HCT116 (cell line): Measurements from ENCODE around the gene SCYGR3. TPM values are rescaled to one million over a fixed set of nuclear protein-coding genes. Genes with fewer than 3 reads are reported as not detected.

ENCODE experiments used
- ATAC-seq: fragments of 200-7000 bp; cut with Tn5 transposase; 2 replicates; pipeline ENCODE4 v1.9.1; 2020; ENCODE audit warnings: mild to moderate bottlenecking, moderate library complexity
- BruUV-seq: library from RNA; stranded (reverse); fragments of 400-500 nt; replicated peaks from 2 replicates; lab custom pipeline; 2021; lab: Mats Ljungman, UMichigan
- CTCF ChIA-PET: fragments of 300-600 bp; sonication (Branson Sonifier 250); formaldehyde crosslinking; loops from one replicate; lab custom pipeline; 2021; ENCODE audit warnings: antibody characterized with exemption; lab: Charles Lee
- POLR2A ChIA-PET: fragments of 300-600, 350-600 bp; sonication (Branson Sonifier 250); formaldehyde crosslinking; loops from one replicate; lab custom pipeline; 2021; ENCODE audit warnings: antibody characterized with exemption; lab: Charles Lee
- RAD21 ChIA-PET, 2 experiments: fragments of 300-600 bp; sonication (Branson Sonifier 250); formaldehyde crosslinking; loops; one replicate each; lab custom pipeline; 2023; ENCODE audit warnings: low total read pairs in 2 of 2; ENCODE audit not compliant: uncharacterized antibody in 2 of 2, unreplicated experiment in 2 of 2, low non-redundant PET in 1 of 2; lab: Charles Lee
- DNase-seq: peaks from one replicate; pipeline ENCODE4 v3.0.0-alpha.2; 2010; ENCODE audit warnings: low read depth, low spot score
- H2AFZ ChIP-seq: fragments of 200-600 bp; shearing (Covaris generic), sonication (generic); 2 replicates; pipeline ENCODE4 v1.6.1; 2017; ENCODE audit warnings: low read depth, mixed run types, mixed read lengths, antibody characterized with exemption, low read length; ENCODE audit not compliant: poor library complexity, severe bottlenecking
- H3K27ac ChIP-seq: 2 replicates; pipeline ENCODE4 v1.5.1; 2012; ENCODE audit warnings: low read depth, low read length
- H3K27me3 ChIP-seq: fragments of 200-600 bp; sonication (generic); 2 replicates; pipeline ENCODE4 v1.6.1; 2016; ENCODE audit warnings: mixed run types, low read length, mixed read lengths; ENCODE audit not compliant: insufficient read depth
- H3K36me3 ChIP-seq, 2 experiments: fragments of 200-500 bp in 1 of 2; fragments of 200-600 bp in 1 of 2; sonication (Bioruptor generic) in 1 of 2; sonication (generic) in 1 of 2; 2 replicates each; pipeline versions ENCODE4 v1.5.1 to v1.6.1; 2014 to 2016; ENCODE audit warnings: low read length in 2 of 2, inconsistent platforms in 1 of 2, mixed read lengths in 1 of 2, mixed run types in 1 of 2; ENCODE audit not compliant: insufficient read depth in 2 of 2, control insufficient read depth in 1 of 2
- H3K4me1 ChIP-seq, 2 experiments: fragments of 200-600 bp in 1 of 2; sonication (generic) in 1 of 2; 2 replicates each; pipeline versions ENCODE4 v1.5.1 to v1.6.1; 2012 to 2017; ENCODE audit warnings: low read length in 2 of 2, inconsistent platforms in 1 of 2, mild to moderate bottlenecking in 1 of 2, mixed read lengths in 1 of 2, mixed run types in 1 of 2, moderate library complexity in 1 of 2; ENCODE audit not compliant: insufficient read depth in 2 of 2, control insufficient read depth in 1 of 2
- H3K4me2 ChIP-seq: fragments of 200-600 bp; sonication (generic); 2 replicates; pipeline ENCODE4 v1.6.1; 2017; ENCODE audit warnings: mixed run types, low read length, mixed read lengths
- H3K4me3 ChIP-seq, 2 experiments: fragments of 200-600 bp in 1 of 2; sonication (generic) in 1 of 2; replicated peaks in 1 of 2; 2 replicates each; pipeline ENCODE4 v1.5.1; 2011 to 2016; ENCODE audit warnings: low read length in 2 of 2, control low read depth in 1 of 2, low read depth in 1 of 2, mild to moderate bottlenecking in 1 of 2, mixed read lengths in 1 of 2, mixed run types in 1 of 2
- H3K79me2 ChIP-seq: fragments of 200-600 bp; sonication (generic); 2 replicates; pipeline ENCODE4 v1.6.1; 2017; ENCODE audit warnings: mild to moderate bottlenecking, mixed run types, low read length, moderate library complexity, mixed read lengths; ENCODE audit not compliant: insufficient read depth
- H3K9ac ChIP-seq: fragments of 200-600 bp; sonication (generic); 2 replicates; pipeline ENCODE4 v1.6.1; 2016; ENCODE audit warnings: low read length, mixed read lengths
- H3K9me2 ChIP-seq: fragments of 200-600 bp; sonication (generic), shearing (Covaris generic); 2 replicates; pipeline ENCODE4 v1.6.1; 2017; ENCODE audit warnings: mixed run types, mild to moderate bottlenecking, moderate library complexity; ENCODE audit not compliant: insufficient read depth
- H3K9me3 ChIP-seq, 2 experiments: fragments of 200-500 bp in 1 of 2; fragments of 200-600 bp in 1 of 2; sonication (Bioruptor generic) in 1 of 2; sonication (generic) in 1 of 2; 2 replicates each; pipeline ENCODE4 v1.6.1; 2014 to 2017; ENCODE audit warnings: low read length in 2 of 2, mixed read lengths in 2 of 2, inconsistent platforms in 1 of 2, low read depth in 1 of 2, mild to moderate bottlenecking in 1 of 2, mixed run types in 1 of 2, moderate library complexity in 1 of 2; ENCODE audit not compliant: control insufficient read depth in 1 of 2, insufficient read depth in 1 of 2
- H4K20me1 ChIP-seq: fragments of 200-600 bp; sonication (generic), shearing (Covaris generic); 2 replicates; pipeline ENCODE4 v1.6.1; 2017; ENCODE audit warnings: mixed run types, mild to moderate bottlenecking, moderate library complexity; ENCODE audit not compliant: insufficient read depth
- CBX3 ChIP-seq: IDR thresholded peaks from 2 replicates; pipeline ENCODE4 v1.6.1; 2012; ENCODE audit warnings: low read depth
- FOSL1 ChIP-seq: IDR thresholded peaks from 2 replicates; pipeline ENCODE4 v1.6.1; 2012; ENCODE audit warnings: low read depth
- JUND ChIP-seq: IDR thresholded peaks from 2 replicates; pipeline ENCODE4 v1.6.1; 2012
- POLR2A ChIP-seq: IDR thresholded peaks from 2 replicates; pipeline ENCODE4 v1.7.0; 2011; ENCODE audit warnings: borderline replicate concordance; ENCODE audit not compliant: insufficient read depth, insufficient read length; ENCODE audit errors: extremely low read depth
- RAD21 ChIP-seq: IDR thresholded peaks from 2 replicates; pipeline ENCODE4 v1.6.1; 2012; ENCODE audit warnings: low read depth, mild to moderate bottlenecking
- intact Hi-C: fragments of 100-400 bp; cut with micrococcal nuclease; formaldehyde crosslinking; loops from 2 replicates; pipeline ENCODE4 v1.10.0; 2022
- total RNA-seq: library from RNA; stranded (reverse); gene quantifications from one replicate; pipeline ENCODE4 v1.2.1, GENCODE V29; 2021; ENCODE audit not compliant: unreplicated experiment
- TF ChIP-seq, protein P1 (sequence below): IDR thresholded peaks from 2 replicates; pipeline ENCODE4 v1.6.1; 2012

The SCYGR3 gene
- total RNA-seq, 1 experiment from 2014 or later: not detected

DNA sequence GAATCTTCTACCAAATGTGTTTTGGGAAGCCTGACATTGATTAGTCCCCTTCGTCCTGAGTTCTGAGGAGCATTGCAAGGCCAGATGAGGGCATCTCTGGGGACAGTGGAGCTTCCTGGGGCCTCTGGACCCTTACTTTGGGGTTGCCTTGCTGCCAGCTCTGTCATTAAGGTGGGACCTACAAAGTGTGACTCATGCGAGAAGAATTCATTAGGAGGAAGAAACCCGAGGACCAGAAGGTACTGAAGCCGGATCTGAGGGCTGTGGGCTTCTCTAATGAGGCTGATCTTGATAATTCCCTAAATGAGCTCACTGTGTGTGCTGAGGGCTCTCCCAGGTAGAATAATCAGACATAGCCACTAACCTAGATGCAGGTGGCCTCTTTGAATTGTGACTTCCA lies 16.6 kb downstream of the SCYGR3 start:
- peaks cover 8 to 13% of the 10 kb centered on the region in 2 experiments; a peak in 3 of 4 replicates for H3K4me1 ChIP-seq
- peak overlapping the region; percentile 72 for H3K4me2 ChIP-seq
- H2AFZ ChIP-seq: peak overlapping the region; percentile 71
- POLR2A ChIA-PET: no interaction called here
- peak; percentile 12 for DNase-seq
- intact Hi-C loops: no loop called here
- TF ChIP-seq RAD21: no peak
- peak; percentile 50 for TF ChIP-seq JUND
- TF ChIP-seq FOSL1: peak; percentile 60
- no peak for TF ChIP-seq CBX3
- TF ChIP-seq, all 23 proteins: peak for 2
- H3K36me3 ChIP-seq: no peaks in the 10 kb centered on the region
- no peaks in the 10 kb centered on the region for H3K27me3 ChIP-seq
- ChIA-PET RAD21 (no interaction called here), CTCF (interaction anchor here (0.9 to 1.6 kb wide), 2 partner anchors 118 to 168 kb away, joined by 3 read pairs; no protein-coding TSS in a partner anchor)
- peak; percentile 79 for ATAC-seq
- no peaks in the 10 kb centered on the region for H3K79me2 ChIP-seq
- no peaks in the 10 kb centered on the region for H3K9me3 ChIP-seq
- BruUV-seq: no TSS peak
- H3K9me2 ChIP-seq: no peaks in the 10 kb centered on the region
- H3K9ac ChIP-seq: no peak overlapping the region
- H3K4me3 ChIP-seq: peak overlapping the region in 1 of 2 experiments; percentile 23; a peak in 1 of 4 replicates
- no peak overlapping the region for H3K27ac ChIP-seq
- H4K20me1 ChIP-seq: no peaks in the 10 kb centered on the region

DNA sequence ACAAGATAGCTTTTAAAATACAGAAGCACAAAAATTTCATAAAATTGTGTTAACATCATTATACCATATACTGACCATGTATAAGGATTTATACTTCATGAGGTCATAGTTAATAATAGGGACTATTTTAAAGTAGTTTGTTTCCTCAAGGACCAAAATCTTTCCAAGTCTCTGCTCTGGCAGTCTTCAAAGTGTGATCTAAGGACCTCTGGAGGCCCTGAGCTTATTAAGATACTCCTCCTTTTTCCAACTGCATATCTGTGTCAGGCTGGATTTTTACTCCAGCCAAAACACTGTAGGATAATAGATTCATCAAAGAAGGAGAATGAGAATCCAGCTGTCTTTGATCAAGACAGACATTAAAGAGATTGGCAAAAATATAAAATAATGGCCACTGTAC lies 17.6 kb downstream of the SCYGR3 start:
- ATAC-seq (no peak), DNase-seq (no peak)
- Histone ChIP-seq H3K4me1 (peaks cover 8 to 13% of the 10 kb centered on the region in 2 experiments; a peak in 3 of 4 replicates), H3K4me2 (no peak overlapping the region), H3K4me3 (no peak overlapping the region), H3K79me2 (no peaks in the 10 kb centered on the region), H3K9ac (no peak overlapping the region), H3K27ac (no peak overlapping the region), H3K27me3 (no peaks in the 10 kb centered on the region), H2AFZ (no peak overlapping the region), H4K20me1 (no peaks in the 10 kb centered on the region), H3K36me3 (no peaks in the 10 kb centered on the region), H3K9me2 (no peaks in the 10 kb centered on the region), H3K9me3 (no peaks in the 10 kb centered on the region)
- intact Hi-C loops: no loop called here
- ChIA-PET POLR2A (no interaction called here), RAD21 (no interaction called here)
- TF ChIP-seq, protein P1, sequence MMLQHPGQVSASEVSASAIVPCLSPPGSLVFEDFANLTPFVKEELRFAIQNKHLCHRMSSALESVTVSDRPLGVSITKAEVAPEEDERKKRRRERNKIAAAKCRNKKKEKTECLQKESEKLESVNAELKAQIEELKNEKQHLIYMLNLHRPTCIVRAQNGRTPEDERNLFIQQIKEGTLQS: no peak
- TF ChIP-seq POLR2A: no peak
- TF ChIP-seq, all 23 proteins: peak for 0
- CTCF ChIA-PET: interaction anchor here (1.6 kb wide), 1 partner anchor 169 kb away, joined by 3 read pairs; no protein-coding TSS in a partner anchor
- no TSS peak for BruUV-seq
